ENCODE data around the gene HDAC9. TPM values are rescaled to one million over a fixed set of nuclear protein-coding genes. Genes with fewer than 3 reads are reported as not detected.
"Not testable (repeated sequence)": the region's sequence is repeated elsewhere in the genome, so short reads cannot be mapped to it uniquely, and the experiment has no call there.

HDAC9 gene
- total RNA-seq, 2 experiments from 2014 or later = 0.61 to 0.71 TPM

- Mint-ChIP-seq H3K4me1 (no peaks in the 10 kb centered on the region), H3K27me3 (peaks cover 2% of the 10 kb centered on the region), H3K27ac (no peak overlapping the region), H3K36me3 (no peaks in the 10 kb centered on the region), H3K9me3 (no peaks in the 10 kb centered on the region), H3K4me3 (no peak overlapping the region)
- POLR2A ChIA-PET = no interaction called here
- no peak for ATAC-seq (ENCODE audit: low read depth)
- DNase-seq = no peak
Measured at GRCh38 chr7:18702071-18702829, 206.7 kb downstream of the HDAC9 start.

GRCh38 chr7:18703685-18704084 is 208.1 kb downstream of the HDAC9 start:
- peaks cover 2% of the 10 kb centered on the region for H3K4me1 Mint-ChIP-seq
- H3K27ac Mint-ChIP-seq = no peak overlapping the region
- peaks cover 2% of the 10 kb centered on the region for H3K27me3 Mint-ChIP-seq
- POLR2A ChIA-PET = no interaction called here
- no peak overlapping the region for H3K4me3 Mint-ChIP-seq
- ATAC-seq (ENCODE audit: low read depth) = no peak
- no peaks in the 10 kb centered on the region for H3K9me3 Mint-ChIP-seq
- DNase-seq = no peak
- H3K36me3 Mint-ChIP-seq = no peaks in the 10 kb centered on the region

- H3K4me1 Mint-ChIP-seq = peaks cover 2% of the 10 kb centered on the region
- ATAC-seq (ENCODE audit: low read depth) (no peak), DNase-seq (no peak)
- no peaks in the 10 kb centered on the region for H3K9me3 Mint-ChIP-seq
- no peak overlapping the region for H3K27ac Mint-ChIP-seq
- H3K27me3 Mint-ChIP-seq = no peaks in the 10 kb centered on the region
- POLR2A ChIA-PET = no interaction called here
- H3K4me3 Mint-ChIP-seq = no peak overlapping the region
- H3K36me3 Mint-ChIP-seq = no peaks in the 10 kb centered on the region
Measured at GRCh38 chr7:18706670-18707069, 211.1 kb downstream of the HDAC9 start.

- no peak for ATAC-seq (ENCODE audit: low read depth)
- Mint-ChIP-seq H3K36me3 (no peaks in the 10 kb centered on the region), H3K4me3 (no peak overlapping the region), H3K4me1 (peaks cover 2% of the 10 kb centered on the region), H3K9me3 (no peaks in the 10 kb centered on the region), H3K27ac (no peak overlapping the region), H3K27me3 (no peaks in the 10 kb centered on the region)
- POLR2A ChIA-PET = no interaction called here
- DNase-seq = no peak
Measured at GRCh38 chr7:18708204-18708603, 212.7 kb downstream of the HDAC9 start.

- Mint-ChIP-seq H3K27ac (no peak overlapping the region), H3K36me3 (no peaks in the 10 kb centered on the region), H3K4me3 (no peak overlapping the region), H3K27me3 (no peaks in the 10 kb centered on the region), H3K4me1 (no peaks in the 10 kb centered on the region), H3K9me3 (no peaks in the 10 kb centered on the region)
- POLR2A ChIA-PET = no interaction called here
- ATAC-seq (ENCODE audit: low read depth) (no peak), DNase-seq (no peak)
Measured at GRCh38 chr7:18715988-18716387, 220.4 kb downstream of the HDAC9 start.

GRCh38 chr7:18721429-18721828 is 225.9 kb downstream of the HDAC9 start:
- Mint-ChIP-seq H3K27me3 (no peaks in the 10 kb centered on the region), H3K36me3 (no peaks in the 10 kb centered on the region), H3K27ac (no peak overlapping the region), H3K4me1 (no peaks in the 10 kb centered on the region), H3K9me3 (no peaks in the 10 kb centered on the region), H3K4me3 (no peak overlapping the region)
- ATAC-seq (ENCODE audit: low read depth) (no peak), DNase-seq (no peak)
- POLR2A ChIA-PET = no interaction called here

- no peaks in the 10 kb centered on the region for H3K27me3 Mint-ChIP-seq
- H3K9me3 Mint-ChIP-seq = no peaks in the 10 kb centered on the region
- ATAC-seq (ENCODE audit: low read depth) = no peak
- no peak for DNase-seq
- no peak overlapping the region for H3K27ac Mint-ChIP-seq
- H3K36me3 Mint-ChIP-seq = no peaks in the 10 kb centered on the region
- H3K4me1 Mint-ChIP-seq = no peaks in the 10 kb centered on the region
- no peak overlapping the region for H3K4me3 Mint-ChIP-seq
- POLR2A ChIA-PET = no interaction called here
Measured at GRCh38 chr7:18724318-18724717, 228.8 kb downstream of the HDAC9 start.

- Mint-ChIP-seq H3K4me3 (no peak overlapping the region), H3K27me3 (no peaks in the 10 kb centered on the region), H3K9me3 (peaks cover 2% of the 10 kb centered on the region), H3K27ac (no peak overlapping the region), H3K36me3 (no peaks in the 10 kb centered on the region), H3K4me1 (no peaks in the 10 kb centered on the region)
- DNase-seq (no peak), ATAC-seq (ENCODE audit: low read depth) (no peak)
- POLR2A ChIA-PET = no interaction called here
Measured at GRCh38 chr7:18727115-18727870, 231.7 kb downstream of the HDAC9 start.

DNA sequence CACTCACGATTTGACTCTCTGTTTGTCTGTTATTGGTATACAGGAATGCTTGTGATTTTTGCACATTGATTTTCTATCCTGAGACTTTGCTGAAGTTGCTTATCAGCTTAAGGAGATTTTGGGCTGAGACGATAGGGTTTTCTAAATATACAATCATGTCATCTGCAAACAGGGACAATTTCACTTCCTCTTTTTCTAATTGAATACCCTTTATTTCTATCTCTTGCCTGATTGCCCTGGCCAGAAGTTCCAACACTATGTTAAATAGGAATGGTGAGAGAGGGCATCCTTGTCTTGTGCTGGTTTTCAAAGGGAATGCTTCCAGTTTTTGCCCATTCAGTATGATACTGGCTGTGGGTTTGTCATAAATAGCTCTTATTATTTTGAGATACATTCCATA is 240.5 kb downstream of the HDAC9 start:
- ATAC-seq (ENCODE audit: low read depth); POLR2A ChIA-PET; H3K4me1 Mint-ChIP-seq; H3K27me3 Mint-ChIP-seq; H3K4me3 Mint-ChIP-seq; H3K9me3 Mint-ChIP-seq; H3K36me3 Mint-ChIP-seq; H3K27ac Mint-ChIP-seq; DNase-seq: not testable (repeated sequence)

GRCh38 chr7:18740579-18740988 is 245.0 kb downstream of the HDAC9 start:
- no peak overlapping the region for H3K27ac Mint-ChIP-seq
- H3K27me3 Mint-ChIP-seq = no peaks in the 10 kb centered on the region
- H3K4me3 Mint-ChIP-seq = no peak overlapping the region
- POLR2A ChIA-PET = no interaction called here
- no peak for ATAC-seq (ENCODE audit: low read depth)
- peaks cover 4% of the 10 kb centered on the region for H3K4me1 Mint-ChIP-seq
- peaks cover 3% of the 10 kb centered on the region for H3K9me3 Mint-ChIP-seq
- DNase-seq = no peak
- no peaks in the 10 kb centered on the region for H3K36me3 Mint-ChIP-seq

DNA sequence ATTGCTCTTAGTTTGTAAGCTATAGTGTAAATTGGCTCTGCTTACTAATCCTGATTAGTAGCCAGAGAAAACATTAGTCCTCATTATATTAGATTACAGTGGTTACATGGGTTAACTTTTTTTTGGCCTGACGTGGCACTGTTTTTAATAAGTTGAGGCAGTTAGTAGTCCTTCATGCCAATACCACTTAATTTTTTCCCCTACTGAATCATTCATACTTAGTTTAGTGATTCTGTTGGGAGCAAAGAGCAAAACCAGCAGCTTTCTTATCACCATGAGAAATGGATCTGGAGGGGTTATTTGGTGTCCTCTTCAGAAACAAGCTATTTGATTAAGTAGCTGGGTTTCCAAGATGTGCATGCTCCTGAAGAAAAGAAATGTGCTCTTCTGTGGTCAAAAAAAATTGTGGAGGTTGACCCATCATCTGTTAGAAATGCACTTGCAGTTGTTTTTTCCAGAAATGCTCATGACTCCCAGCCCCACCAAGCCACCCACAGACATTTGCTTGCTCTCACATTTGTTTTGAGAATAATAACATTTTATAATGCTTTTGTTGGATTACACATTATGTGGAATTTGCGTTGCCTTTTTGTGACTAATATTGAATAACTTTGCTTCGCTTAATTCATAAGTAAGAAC is 258.5 kb downstream of the HDAC9 start:
- ATAC-seq (ENCODE audit: low read depth) (no peak), DNase-seq (no peak)
- no peak overlapping the region for H3K27ac Mint-ChIP-seq
- no peak overlapping the region for H3K4me3 Mint-ChIP-seq
- no peaks in the 10 kb centered on the region for H3K36me3 Mint-ChIP-seq
- H3K27me3 Mint-ChIP-seq = no peaks in the 10 kb centered on the region
- peaks cover 2% of the 10 kb centered on the region for H3K9me3 Mint-ChIP-seq
- no peaks in the 10 kb centered on the region for H3K4me1 Mint-ChIP-seq
- POLR2A ChIA-PET = no interaction called here

DNA sequence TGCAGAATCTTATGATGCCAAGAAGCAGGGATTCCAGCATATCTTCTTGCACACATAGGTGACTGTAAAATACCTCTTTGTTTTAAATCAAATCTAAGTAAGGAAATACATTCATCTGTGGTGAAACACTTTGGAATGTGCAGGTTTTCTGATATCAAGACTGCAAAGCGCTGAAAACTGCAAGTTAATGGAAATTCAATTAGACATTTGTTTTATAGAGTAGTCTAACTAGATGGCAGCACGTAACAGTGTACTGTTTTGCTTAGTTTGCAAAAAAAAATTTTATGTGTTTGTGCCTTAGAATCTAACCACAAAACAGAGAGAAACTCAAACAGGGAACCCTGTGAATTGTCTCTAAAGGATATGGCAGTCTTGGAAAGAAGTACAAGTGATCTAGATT is 259.2 kb downstream of the HDAC9 start:
- POLR2A ChIA-PET = no interaction called here
- Mint-ChIP-seq H3K36me3 (no peaks in the 10 kb centered on the region), H3K4me1 (no peaks in the 10 kb centered on the region), H3K27ac (no peak overlapping the region), H3K9me3 (peaks cover 2% of the 10 kb centered on the region), H3K4me3 (no peak overlapping the region), H3K27me3 (no peaks in the 10 kb centered on the region)
- DNase-seq = no peak
- ATAC-seq (ENCODE audit: low read depth) = no peak

DNA sequence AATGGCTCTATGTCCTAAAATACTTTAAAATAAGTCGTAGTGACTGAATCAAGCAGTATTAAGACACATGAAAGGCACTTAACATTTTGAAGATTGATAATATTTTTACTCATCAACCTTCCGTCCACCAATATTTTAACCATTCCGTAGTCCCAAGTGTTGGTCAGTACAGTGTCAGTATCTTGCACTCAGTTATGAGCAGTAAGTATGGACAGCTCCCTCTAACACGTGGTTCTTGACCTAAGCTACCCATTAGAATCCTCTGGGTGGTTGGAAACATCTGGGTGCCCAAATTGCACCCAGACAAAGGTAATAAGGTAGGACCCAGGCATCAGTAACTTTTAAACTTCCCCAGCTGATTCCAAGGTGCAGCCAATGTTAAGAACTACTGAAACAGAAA is 260.2 kb downstream of the HDAC9 start:
- POLR2A ChIA-PET = no interaction called here
- Mint-ChIP-seq H3K9me3 (peaks cover 2% of the 10 kb centered on the region), H3K27me3 (no peaks in the 10 kb centered on the region), H3K4me3 (no peak overlapping the region), H3K4me1 (no peaks in the 10 kb centered on the region), H3K27ac (no peak overlapping the region), H3K36me3 (no peaks in the 10 kb centered on the region)
- DNase-seq (no peak), ATAC-seq (ENCODE audit: low read depth) (no peak)
